ENCODE results near the gene CGB2.
A peak's percentile ranks its signal among the peaks of the same experiment; 100 is the strongest.
"Not testable (repeated sequence)": the region's sequence is repeated elsewhere in the genome, so short reads cannot be mapped to it uniquely, and the experiment has no call there.

CGB2 gene

GRCh38 chr19:49022116-49022515 lies 9.6 kb upstream of the CGB2 start:
- no peak overlapping the region for H3K4me3 ChIP-seq (ENCODE audit: low read depth, low read length)
- no peak for TF ChIP-seq CTCF (IDR thresholded peaks at IDR 0.05; ENCODE audit: insufficient read depth, low read depth, low read length, missing control alignments)
- DNase-seq (ENCODE audit: low read depth) = no peak

- not testable (repeated sequence) for H3K4me3 ChIP-seq (ENCODE audit: low read depth, low read length); DNase-seq (ENCODE audit: low read depth)
Observed at GRCh38 chr19:49024233-49024632, 7.5 kb upstream of the CGB2 start, which contains the start of gene CGB3. Gene CGB3 (minus strand): TSS chr19:49024333. CDS start chr19:49023971, 362 bp downstream.

- not testable (repeated sequence) for H3K4me3 ChIP-seq (ENCODE audit: low read depth, low read length); DNase-seq (ENCODE audit: low read depth)
Observed at GRCh38 chr19:49025088-49025487, 6.6 kb upstream of the CGB2 start.

- not testable (repeated sequence) for DNase-seq (ENCODE audit: low read depth); H3K4me3 ChIP-seq (ENCODE audit: low read depth, low read length)
Observed at GRCh38 chr19:49025599-49025998, 6.1 kb upstream of the CGB2 start.

GRCh38 chr19:49028686-49029085 lies 3.0 kb upstream of the CGB2 start:
- not testable (repeated sequence) for DNase-seq (ENCODE audit: low read depth)

GRCh38 chr19:49029749-49030148 lies 1.9 kb upstream of the CGB2 start:
- H3K4me3 ChIP-seq (ENCODE audit: low read depth, low read length); DNase-seq (ENCODE audit: low read depth): not testable (repeated sequence)

More at GRCh38 chr19:49028686-49029085, 3.0 kb upstream of the CGB2 start:
- not testable (repeated sequence) for H3K4me3 ChIP-seq (ENCODE audit: low read depth, low read length)

- DNase-seq (ENCODE audit: low read depth); H3K4me3 ChIP-seq (ENCODE audit: low read depth, low read length): not testable (repeated sequence)
Observed at GRCh38 chr19:49030323-49030722, 1.4 kb upstream of the CGB2 start.

- DNase-seq (ENCODE audit: low read depth); H3K4me3 ChIP-seq (ENCODE audit: low read depth, low read length): not testable (repeated sequence)
- TF ChIP-seq CTCF (IDR thresholded peaks at IDR 0.05; ENCODE audit: insufficient read depth, low read depth, low read length, missing control alignments) = peak; percentile 53
Observed at GRCh38 chr19:49036815-49037214, 5.1 kb downstream of the CGB2 start, which contains the start of gene CGB1. Gene CGB1 (minus strand): TSS chr19:49036895. CDS start chr19:49036711, 184 bp downstream.

GRCh38 chr19:49038111-49038510 lies 6.4 kb downstream of the CGB2 start:
- not testable (repeated sequence) for H3K4me3 ChIP-seq (ENCODE audit: low read depth, low read length); DNase-seq (ENCODE audit: low read depth)

GRCh38 chr19:49038557-49039276 lies 7.0 kb downstream of the CGB2 start:
- not testable (repeated sequence) for H3K4me3 ChIP-seq (ENCODE audit: low read depth, low read length); DNase-seq (ENCODE audit: low read depth)

GRCh38 chr19:49039736-49040135 lies 8.0 kb downstream of the CGB2 start:
- not testable (repeated sequence) for DNase-seq (ENCODE audit: low read depth); H3K4me3 ChIP-seq (ENCODE audit: low read depth, low read length)

GRCh38 chr19:49042177-49042576 lies 10.5 kb downstream of the CGB2 start:
- no peak overlapping the region for H3K4me3 ChIP-seq (ENCODE audit: low read depth, low read length)
- TF ChIP-seq CTCF (IDR thresholded peaks at IDR 0.05; ENCODE audit: insufficient read depth, low read depth, low read length, missing control alignments) = no peak
- no peak for DNase-seq (ENCODE audit: low read depth)

- not testable (repeated sequence) for H3K4me3 ChIP-seq (ENCODE audit: low read depth, low read length); DNase-seq (ENCODE audit: low read depth)
Observed at GRCh38 chr19:49042666-49043065, 11.0 kb downstream of the CGB2 start.

GRCh38 chr19:49043548-49043947 lies 11.9 kb downstream of the CGB2 start, which contains the start of gene CGB5:
Gene CGB5 (plus strand): TSS chr19:49043848. CDS start chr19:49044210, 362 bp downstream.
- not testable (repeated sequence) for H3K4me3 ChIP-seq (ENCODE audit: low read depth, low read length)

GRCh38 chr19:49049011-49049410 lies 17.3 kb downstream of the CGB2 start, which contains the start of gene CGB8:
Gene CGB8 (minus strand): TSS chr19:49049111. CDS start chr19:49048739, 372 bp downstream.
- H3K4me3 ChIP-seq (ENCODE audit: low read depth, low read length); DNase-seq (ENCODE audit: low read depth): not testable (repeated sequence)

More at GRCh38 chr19:49043548-49043947, 11.9 kb downstream of the CGB2 start, which contains the start of gene CGB5:
- not testable (repeated sequence) for DNase-seq (ENCODE audit: low read depth)

GRCh38 chr19:49049834-49050233 lies 18.1 kb downstream of the CGB2 start:
- not testable (repeated sequence) for H3K4me3 ChIP-seq (ENCODE audit: low read depth, low read length); DNase-seq (ENCODE audit: low read depth)
